ENCODE results near the gene STAT4. TPM values are rescaled to one million over a fixed set of nuclear protein-coding genes. Genes with fewer than 3 reads are reported as not detected.
A peak's percentile ranks its signal among the peaks of the same experiment; 100 is the strongest.

The STAT4 gene
- polyA plus RNA-seq, 1 donor = 11.4 TPM

DNA sequence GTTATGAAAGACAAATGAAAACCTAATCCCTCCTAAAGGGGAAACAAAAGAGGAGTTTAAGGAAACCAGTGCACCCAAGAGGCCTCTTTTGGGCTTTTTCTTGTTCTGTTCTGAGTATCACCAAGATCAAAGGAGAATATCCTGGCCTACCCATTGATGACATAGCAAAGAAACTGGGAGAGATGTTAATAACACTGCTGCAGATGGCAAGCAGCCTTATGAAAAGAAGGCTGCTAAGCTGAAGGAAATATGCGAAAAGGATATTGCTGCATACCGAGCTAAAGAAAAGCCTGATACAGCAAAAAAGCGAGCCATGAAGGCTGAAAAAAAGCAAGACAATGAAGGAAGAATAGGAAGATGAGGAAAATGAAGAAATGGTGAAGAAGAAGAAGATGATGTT is 23.6 kb upstream of the STAT4 start:
- DNase-seq = no peak

DNA sequence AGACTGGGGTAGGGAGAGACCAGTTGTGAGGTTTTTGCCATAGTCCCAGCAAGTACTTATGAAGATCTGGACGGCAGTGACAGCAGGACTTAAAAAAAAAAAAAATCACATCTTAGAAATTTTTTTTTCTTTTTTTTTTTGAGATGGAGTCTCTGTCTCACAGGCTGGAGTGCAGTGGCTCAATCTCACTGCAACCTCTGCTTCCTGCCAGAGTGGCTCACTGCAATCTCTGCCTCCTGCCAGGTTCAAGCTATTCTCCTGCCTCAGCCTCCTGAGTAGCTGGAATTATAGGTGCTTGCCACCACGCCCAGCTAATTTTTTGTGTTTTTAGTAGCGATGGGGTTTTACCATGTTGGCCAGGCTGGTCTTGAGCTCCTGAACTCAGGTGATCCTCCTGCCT is 22.4 kb upstream of the STAT4 start:
- DNase-seq = no peak

DNA sequence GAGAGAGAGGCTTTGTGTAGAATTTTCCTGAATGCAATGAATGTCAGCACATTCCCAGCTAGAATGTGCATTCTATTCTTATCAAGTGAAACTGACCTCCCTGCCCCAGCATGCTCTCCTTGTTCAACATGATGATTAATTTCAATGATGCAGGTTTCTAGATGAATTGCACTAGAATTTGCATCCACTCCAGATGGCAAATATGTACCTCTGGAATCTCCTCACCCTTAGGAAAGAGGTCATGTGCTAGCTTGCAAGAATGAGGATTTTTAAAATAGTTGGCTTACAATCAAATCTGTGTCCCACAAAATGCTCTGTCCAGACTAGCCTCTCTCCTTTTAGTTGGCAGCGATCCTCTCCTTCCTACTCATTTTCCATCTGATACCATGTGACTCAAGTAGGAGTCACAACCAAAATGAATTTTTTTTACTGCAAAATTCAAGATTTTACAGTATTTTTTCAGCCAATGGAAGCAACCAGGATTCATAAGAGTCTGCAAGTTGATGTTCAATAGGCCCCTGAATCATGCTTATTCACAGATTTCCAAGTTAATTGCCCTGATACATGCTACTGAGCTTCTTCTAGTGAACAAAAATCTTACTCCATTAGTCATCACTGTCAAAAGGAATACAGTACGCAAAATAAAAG is 21.0 kb upstream of the STAT4 start:
- DNase-seq = no peak

DNA sequence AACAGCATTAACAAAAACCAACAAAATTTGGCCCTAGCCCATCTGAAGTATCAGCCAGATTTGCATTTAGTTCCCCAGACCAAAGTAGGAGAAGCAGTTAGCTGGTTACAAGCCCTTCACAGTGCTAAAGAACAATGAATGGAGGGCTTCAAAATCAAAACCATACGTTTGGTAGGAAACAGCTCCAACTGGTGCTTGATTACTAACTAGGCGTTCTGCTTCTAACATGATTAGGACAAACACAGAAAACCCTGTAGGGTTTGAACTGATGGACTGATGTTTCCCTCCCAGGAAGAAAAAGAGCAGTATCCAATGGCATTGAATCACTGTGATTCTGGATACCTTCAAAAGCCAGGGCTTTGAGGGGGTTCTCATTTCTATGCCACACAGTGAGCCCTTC is 20.5 kb upstream of the STAT4 start:
- no peak for DNase-seq

DNA sequence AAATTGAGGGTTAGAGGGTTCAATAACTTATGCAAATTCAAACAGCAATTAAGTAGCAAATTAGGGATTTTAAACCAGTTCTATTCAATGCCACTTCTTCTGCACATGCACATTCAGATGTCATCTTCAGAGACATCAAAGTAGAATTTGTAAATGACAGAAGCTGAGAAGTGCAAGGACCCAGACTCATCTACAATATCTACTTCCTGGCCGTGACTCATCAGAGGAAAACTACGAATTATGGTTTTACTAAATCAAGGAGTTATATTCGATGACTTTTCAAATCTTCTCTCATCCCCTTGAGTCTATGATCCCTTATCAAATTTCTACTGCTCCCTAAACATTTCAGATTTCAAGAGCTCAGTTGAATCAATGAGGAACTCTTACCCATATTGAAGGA is 20.0 kb upstream of the STAT4 start:
- no peak for DNase-seq

DNA sequence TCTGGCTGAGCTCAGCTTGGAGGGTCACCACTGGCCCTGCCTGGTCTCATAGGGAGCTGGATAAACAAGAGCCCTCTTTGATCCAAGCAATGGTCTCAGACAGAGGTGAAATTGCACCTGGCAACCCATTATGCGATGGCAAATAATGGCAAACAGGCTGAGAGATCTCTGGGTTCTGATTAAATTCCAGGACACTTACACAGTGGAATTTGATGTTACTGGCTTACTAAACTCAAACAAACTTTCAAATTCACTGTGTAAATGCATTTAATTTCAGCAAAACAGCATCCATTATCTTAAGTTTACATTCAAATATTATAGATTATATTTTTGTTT is 19.5 kb upstream of the STAT4 start:
- DNase-seq = no peak

DNA sequence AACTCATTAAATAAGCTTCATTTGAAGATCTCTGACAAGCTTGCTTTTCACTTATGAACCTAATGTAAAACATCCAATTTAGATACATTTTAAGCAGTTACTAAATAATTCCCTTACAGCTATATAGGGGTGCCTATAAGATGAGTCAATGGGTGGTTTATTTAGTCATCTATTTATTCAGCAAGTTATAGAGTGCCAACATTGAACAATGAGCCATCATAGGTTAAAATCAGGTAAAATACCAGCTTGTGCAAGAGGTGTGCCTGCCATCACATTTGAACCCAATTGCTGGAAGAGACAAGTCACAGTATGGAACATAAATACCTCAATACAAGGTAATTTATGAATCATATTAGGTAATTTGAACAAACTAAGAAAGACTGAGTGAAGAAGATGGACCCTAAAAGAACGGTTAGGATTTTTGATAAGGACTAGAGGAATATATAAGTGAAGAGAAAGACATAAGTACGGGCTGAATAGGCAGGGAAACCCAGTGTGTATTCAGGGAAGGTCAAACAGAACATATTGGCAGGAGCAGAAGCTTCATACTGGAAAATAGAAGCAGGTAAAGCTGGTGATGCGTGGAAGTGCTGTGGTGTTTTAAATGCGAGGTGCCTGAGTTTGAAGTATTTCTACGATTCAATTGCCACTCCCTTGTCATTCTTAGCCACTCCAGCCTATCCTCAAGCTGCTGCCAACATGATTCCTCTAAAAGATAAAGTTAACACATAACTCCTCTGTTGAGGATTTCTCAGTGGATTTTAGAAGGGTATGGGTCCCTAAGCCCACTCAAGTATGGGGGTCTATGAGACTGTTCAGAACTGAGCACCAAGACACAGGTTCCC is 18.9 kb upstream of the STAT4 start:
- no peak for DNase-seq

DNA sequence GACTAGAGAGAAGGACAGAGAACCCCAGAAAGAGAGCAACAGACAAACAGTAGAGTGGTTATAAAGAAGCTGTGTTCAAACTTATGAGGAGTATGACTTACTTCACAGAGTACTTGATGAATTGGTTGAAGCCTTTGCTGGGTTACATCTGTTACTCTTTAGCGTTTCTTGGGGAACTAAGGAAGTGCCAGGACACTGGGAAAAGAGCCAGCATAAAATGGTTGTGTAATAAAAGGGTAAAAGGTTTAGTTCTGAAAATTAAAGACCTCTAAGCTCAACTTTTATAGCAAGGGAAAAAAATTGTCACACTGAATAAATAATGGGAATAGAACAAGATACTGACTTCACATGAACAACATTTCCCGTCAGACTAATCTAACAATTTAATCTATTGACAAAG is 17.0 kb upstream of the STAT4 start:
- no peak for DNase-seq

DNA sequence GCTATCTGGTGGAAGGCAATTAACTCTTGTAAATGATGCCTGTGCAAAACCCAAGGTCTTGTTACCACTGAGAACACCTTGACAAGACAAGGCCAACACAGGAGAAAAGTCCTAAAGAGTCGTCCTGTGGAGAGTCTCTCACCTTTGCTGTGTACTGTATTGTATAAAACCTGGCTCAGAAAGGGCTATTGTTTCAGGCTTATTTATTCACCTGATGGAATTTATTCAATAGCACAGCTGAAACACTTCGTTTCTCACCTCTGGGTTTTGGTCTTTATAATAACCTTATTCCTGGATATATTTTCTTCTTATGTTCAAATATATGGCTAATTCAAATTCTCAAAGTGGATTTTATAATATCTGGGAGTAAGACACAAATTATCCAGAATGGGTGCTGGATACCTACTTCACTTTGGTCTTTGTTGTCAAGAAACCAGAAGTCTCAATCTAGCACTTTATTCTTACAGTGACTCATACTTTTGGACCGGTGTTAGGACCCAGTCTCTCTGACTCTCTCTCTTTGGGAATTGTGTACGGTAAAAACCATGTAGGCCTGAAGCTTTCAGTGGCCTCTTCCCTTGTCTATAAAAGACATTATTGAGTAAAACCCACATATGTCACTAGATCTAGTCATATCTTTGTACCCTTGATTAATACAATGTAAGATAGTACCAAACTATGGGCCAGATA is 16.1 kb upstream of the STAT4 start:
- DNase-seq = no peak

DNA sequence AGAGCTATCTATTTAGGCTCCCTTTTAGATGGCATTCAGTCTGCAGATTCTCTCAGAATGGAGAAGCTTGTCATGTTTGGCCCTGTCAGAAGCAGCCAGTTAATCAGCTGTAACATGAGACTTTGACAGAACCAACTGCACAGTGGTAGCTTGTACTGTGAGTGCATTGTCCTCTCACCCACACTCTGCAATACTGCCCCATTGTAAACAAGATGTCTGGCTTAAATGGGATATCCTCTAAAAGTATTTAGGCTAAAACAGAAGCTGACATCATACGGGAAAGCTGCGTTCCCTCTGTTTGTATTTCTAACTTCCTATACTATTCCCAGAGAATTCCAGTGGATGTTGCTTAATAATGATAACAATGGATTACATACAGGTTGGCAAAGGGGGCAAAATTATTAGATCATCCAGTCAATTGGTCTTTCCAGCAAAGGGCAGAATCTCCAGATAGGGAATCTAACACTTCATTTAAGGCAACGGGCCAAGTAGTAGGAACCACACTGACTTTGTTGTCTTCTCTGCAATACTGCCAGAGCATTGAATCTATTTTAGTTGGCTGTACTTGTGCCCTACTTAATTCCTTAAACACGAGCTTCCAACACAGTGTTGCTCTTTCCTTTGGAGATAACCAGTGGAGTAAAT is 15.4 kb upstream of the STAT4 start:
- peak; percentile 36 for DNase-seq

DNA sequence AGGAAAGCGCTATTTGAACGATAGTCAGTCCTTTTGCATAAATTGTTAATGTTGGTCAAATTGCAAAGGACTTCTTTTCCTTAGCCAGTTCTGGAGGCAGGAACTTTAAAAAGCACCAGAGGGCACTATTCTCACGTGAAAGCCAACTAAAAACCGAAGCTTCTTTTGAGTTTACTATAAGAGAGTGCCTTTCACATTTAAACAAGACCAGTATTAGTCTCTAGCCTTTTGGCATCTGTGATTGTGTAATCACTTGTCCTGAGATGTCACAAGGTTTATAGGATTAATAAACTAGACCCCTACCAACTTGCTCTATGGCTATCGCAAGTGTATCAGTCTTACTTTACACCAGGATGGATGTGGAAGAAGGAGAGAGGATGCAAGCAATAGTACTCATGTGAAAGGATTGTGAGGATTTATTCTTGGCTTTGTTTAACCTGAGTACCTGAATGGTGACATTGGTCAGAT is 14.4 kb upstream of the STAT4 start:
- DNase-seq = peak; percentile 63

DNA sequence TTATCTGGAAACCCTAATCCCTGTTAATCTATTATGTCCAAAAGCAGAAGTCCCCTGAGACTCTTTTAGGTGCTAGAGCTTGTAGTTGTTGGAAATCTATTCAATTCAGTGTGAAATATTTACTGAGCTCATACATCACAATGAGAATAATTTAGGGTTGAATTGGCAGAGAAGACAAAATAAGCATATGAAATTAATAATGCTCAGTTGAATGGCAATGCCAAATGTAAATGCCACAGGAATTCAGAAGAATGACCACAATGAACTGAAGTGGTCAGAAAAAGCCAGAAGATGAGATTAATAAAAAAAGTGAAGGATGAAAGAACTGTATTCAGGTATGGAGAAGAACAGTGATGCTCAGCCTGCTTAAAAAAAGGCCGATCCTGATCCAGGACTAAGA is 8.0 kb upstream of the STAT4 start:
- no peak for DNase-seq

DNA sequence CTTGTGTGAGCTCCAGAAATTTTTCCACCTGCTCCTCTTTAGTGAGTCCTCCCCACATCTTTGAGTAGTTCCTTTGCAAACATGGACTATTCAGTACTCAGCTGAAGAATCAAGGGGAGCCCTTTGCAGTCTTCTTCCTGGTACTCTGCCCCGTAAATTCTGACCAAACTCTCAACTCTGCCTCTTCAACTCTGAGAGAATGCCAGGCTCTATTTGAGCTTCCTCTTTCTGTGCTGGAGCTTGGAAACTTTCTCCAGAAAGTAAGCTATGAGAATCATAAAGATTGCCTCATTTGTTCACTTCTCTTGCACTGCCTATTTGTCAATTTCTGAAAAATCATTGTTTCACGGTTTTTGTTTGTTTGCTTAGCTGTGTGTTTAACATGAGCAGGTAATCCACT is 7.4 kb upstream of the STAT4 start:
- DNase-seq = no peak

DNA sequence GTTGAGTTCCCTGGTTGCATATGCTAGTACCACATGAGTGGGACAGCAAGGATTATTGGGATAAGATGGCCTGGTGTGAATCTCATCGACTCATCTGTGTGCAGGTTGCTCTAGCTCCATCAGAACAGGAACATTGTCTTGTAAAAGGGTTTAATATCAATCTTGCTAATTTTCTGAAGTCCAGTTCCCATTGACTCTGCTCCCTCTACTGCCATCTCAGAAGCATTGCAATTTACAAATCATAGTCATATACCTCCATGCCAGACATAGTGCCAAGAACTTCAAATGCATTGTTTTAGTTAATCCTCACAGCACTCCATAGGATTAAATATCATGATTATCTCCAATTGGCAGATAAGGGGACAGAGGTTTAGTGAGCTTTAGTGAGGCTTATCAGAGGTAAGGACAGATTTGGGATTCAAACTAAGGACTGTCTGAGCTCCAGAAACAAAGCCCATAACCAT is 4.8 kb upstream of the STAT4 start:
- DNase-seq = no peak

DNA sequence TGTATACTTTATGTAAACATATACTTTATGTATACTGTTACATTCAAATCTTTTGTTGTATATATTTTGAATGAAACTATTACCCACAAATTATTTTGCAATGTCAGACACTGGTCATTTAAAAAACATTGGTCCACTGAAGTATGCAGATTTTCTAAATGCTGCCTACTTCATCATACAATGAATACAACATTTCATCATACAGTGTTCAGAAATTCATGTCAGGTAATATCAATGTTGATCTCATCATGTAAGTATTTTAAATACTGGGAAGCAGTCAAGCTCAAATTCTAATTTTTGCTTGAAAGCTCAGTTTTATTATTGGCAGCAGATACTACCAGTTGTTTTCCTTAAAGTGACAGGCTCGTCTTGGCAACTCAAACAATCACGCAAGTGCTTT is 2.9 kb upstream of the STAT4 start:
- DNase-seq = no peak

DNA sequence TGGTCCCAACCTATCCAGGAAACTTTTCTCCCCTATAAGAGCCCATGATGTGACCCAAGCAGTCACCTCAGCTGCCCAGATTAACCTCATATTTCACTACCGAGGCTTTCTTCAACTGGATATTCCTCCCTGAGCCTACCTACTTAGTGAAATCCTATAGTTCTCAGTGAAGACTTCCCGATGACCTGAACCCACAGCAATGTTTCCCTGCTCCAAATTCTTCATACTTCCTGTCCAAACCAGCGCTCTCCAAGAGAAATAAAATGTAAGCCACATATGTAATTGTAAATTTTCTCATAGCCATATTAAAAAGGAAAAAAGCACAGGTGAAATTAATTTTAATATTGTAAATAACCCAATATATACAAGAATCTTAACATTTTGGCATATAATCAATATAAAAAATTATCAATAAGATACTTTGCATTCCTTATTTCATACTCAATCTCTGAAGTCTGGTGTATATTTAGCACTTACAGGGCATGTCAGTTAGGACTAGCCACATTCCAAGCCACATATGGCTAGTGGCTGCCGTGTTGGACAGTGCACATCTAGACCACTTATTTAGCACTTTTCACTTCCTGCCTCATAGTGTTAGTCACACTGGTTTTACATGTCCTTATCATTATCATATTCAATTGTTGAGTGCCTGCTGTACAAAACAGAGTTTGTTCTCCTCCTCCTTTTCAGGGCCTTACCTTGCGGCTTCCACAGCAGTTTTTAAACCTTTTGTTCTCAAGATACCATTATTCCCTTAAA is 1.9 kb upstream of the STAT4 start:
- DNase-seq = no peak

DNA sequence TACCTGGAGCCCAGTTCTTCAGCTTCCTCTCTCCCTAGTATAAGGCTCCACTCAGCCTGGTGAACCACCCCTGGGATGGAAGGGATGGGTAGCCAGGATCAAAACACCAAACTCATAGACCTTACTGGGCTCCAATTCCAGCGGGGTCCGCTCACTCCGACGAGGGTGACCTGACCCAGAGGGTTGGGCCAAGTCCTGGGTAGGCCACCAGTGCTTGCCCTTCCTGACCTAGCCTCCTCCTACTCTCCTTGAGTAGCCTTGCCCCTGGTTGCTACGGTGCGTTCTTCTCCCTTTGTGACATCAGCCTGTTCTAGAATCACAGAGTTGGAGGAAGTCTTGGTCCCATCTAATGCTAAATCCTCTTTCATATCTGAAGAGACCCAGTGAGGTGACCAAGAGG is 537 bp upstream of the STAT4 start:
- no peak for DNase-seq

DNA sequence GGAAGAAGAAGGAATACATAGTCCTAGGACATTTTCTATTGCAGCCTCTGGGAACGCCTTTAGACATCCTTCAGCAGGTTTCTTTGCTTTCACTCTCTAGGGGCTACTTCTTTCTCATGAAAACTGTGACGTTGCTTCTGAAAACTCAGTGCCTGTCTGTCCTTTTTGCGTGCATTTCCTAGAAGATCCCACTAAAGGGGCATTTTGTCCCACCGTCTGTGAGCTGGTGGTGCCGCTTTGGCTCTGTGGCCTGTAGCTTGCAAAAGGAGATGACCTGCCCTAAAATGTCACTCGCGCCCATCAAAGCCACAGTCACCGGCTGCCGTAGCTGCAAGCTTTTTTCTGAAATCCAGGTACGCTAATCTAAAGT is 579 bp downstream of the STAT4 start:
- DNase-seq = no peak

DNA sequence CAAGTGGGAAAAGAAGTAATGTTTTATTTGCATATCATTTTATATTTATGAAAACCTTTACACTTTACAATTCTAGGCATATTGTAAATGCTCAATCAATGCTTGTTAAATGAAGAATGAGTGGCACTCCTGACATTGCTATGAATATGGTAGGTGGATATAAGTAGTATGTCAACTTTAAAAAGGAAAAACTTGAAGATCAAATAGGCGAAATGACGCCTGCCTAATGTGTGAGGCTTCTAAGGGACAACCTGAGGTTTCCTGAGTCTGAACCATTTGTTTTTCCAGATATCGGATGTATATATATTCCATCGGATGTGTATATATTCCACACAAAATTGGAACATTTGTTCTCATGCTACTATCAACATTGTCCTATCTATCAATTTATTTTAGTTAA is 1.4 kb downstream of the STAT4 start:
- no peak for DNase-seq

DNA sequence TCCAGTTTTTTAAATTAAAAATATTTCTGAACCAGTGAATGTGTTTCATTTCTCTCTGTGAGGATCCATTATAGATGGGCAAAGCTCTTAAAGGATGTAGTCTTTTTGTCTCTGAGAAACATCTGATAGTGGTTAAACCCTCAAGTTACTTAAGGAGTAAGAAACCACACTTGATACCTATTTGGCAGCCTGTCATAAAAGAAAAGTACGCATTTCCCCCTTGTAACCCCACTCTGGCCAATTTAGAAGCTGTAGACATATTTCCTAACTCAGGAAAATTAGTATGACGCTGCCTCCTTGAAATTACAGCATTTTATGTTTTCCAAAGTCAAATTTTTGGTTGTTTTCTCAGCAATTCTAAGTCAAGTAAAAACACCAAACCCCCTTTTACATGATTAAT is 2.0 kb downstream of the STAT4 start:
- no peak for DNase-seq

DNA sequence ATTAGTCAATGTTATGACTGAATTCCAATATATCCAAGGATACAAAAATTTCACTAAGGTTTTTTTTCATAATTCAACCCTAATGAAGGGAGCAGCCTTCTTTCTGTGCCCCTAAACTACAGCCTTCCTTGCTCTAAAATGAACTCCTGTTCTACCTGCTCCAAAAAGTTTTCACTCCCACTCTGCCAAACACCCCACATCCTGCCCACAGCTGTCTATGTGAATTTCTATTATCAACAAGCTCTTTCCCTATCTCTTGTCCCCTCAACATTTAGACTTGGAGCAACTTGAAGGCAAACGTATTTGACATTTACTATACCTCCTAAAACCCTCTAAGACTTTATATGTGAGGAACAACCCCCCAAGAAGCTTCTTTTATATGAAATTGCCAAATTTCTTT is 2.5 kb downstream of the STAT4 start:
- no peak for DNase-seq
